MM.1S (cell line): ENCODE results near the gene WDR37.
"Not testable (repeated sequence)": the region's sequence is repeated elsewhere in the genome, so short reads cannot be mapped to it uniquely, and the experiment has no call there.

Experiments
- EZH2 ChIP-seq: fragments of 300-600 bp; sonication (generic); optimal IDR thresholded peaks from 2 replicates; pipeline ENCODE3; 2017; ENCODE audit warnings: low read depth, mild to moderate bottlenecking, antibody characterized with exemption, low read length, mixed read lengths
- EZH2phosphoT487 ChIP-seq: fragments of 300-600 bp; sonication (generic); IDR thresholded peaks from 2 replicates; pipeline ENCODE4 v1.6.1; 2018; ENCODE audit warnings: antibody characterized with exemption, low read length

GRCh38 chr10:1161315-1161673, 105.1 kb downstream of the WDR37 start:
- TF ChIP-seq EZH2, EZH2phosphoT487: not testable (repeated sequence)
